ENCODE results near the gene C3orf85. TPM values are rescaled to one million over a fixed set of nuclear protein-coding genes. Genes with fewer than 3 reads are reported as not detected.

C3orf85 gene
- total RNA-seq, 4 donors from 2014 or later = not detected

- Histone ChIP-seq H3K36me3 (no peaks in the 10 kb centered on the region), H3K9me3 (no peaks in the 10 kb centered on the region), H3K27ac (no peak overlapping the region), H3K4me3 (no peak overlapping the region), H3K27me3 (no peaks in the 10 kb centered on the region), H3K4me1 (no peaks in the 10 kb centered on the region)
- 57 to 62% methylated on average over 5 of the region's 5 CpGs for WGBS, 2 donors
- TF ChIP-seq POLR2A (IDR thresholded peaks at IDR 0.05) (no peak), CTCF (IDR thresholded peaks at IDR 0.05) (no peak), EP300 (IDR thresholded peaks at IDR 0.05) (no peak)
- no peak for DNase-seq (ENCODE audit: low spot score in 2 of 2)
Measured at GRCh38 chr3:109098079-109098644, 38.4 kb upstream of the C3orf85 start.

DNA sequence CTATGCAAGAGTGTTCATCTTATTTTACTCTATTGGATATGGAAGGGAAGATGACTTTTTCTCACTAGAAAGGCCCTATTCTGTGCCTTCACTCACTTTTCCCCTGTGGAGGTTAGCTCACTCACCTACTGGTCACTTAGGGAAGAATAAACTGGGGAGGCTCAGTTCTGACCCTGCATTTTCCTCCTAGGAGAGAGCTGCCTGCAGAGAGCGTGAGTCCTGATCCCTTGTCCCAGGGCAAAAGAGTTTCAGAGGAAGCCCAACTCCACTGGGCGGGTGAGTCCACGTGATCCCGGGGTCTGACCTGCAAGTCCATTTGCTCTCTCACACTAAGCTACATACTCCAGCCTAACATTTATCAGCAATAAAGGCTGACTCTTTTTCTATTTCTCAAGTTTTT is 26.9 kb upstream of the C3orf85 start:
- Histone ChIP-seq H3K4me1 (no peaks in the 10 kb centered on the region), H3K27me3 (no peaks in the 10 kb centered on the region), H3K27ac (no peak overlapping the region), H3K4me3 (no peak overlapping the region), H3K9me3 (no peaks in the 10 kb centered on the region), H3K36me3 (no peaks in the 10 kb centered on the region)
- TF ChIP-seq CTCF (IDR thresholded peaks at IDR 0.05) = no peak
- TF ChIP-seq POLR2A (IDR thresholded peaks at IDR 0.05) = no peak
- TF ChIP-seq EP300 (IDR thresholded peaks at IDR 0.05) = no peak
- DNase-seq (ENCODE audit: low spot score in 2 of 2) = no peak
- 87 to 94% methylated on average over 4 of the region's 4 CpGs for WGBS, 2 donors

DNA sequence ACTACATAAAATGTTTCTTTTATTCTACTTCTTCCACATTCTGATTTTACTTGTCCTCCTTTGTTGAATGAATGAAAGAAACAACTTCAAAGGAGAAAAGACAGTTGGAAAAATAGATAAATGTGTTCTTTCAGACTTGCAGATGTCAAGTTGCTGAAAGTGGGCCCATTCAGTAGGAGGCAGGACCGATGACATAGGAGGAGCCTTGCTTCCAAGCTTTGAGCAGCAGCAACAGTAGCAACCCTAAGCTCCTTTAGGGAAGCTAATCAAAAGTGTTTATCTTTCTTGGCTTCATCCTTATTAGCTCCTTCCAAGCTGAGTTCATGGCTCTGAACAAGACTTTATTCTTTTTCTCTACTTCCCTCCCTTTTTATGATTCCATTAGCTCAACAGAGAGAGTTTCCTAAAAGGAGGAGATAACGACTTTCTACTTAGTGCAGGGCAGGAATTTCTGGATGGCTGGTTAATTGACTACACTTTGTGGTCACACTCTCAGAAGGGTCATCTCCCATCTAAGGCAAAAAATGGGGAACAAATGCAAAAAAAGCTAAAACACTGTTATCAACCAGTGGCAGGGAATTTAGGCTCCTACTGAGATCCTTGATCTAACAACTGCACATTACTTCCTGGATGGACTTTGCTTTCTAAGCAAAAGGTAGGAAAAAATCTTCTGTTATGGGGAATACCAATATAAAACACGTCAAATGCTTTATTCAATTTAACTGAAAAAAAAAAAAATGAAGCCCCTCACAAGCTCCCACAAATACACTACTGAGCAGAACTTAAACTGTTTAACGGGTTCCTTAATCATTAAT is 23.4 kb upstream of the C3orf85 start:
- Histone ChIP-seq H3K36me3 (no peaks in the 10 kb centered on the region), H3K27ac (no peak overlapping the region), H3K4me1 (no peaks in the 10 kb centered on the region), H3K9me3 (no peaks in the 10 kb centered on the region), H3K27me3 (no peaks in the 10 kb centered on the region), H3K4me3 (no peak overlapping the region)
- TF ChIP-seq CTCF (IDR thresholded peaks at IDR 0.05) = no peak
- TF ChIP-seq EP300 (IDR thresholded peaks at IDR 0.05) = no peak
- TF ChIP-seq POLR2A (IDR thresholded peaks at IDR 0.05) = no peak
- WGBS, 2 donors = 53 to 55% methylated on average over 4 of the region's 4 CpGs
- no peak for DNase-seq (ENCODE audit: low spot score in 2 of 2)

DNA sequence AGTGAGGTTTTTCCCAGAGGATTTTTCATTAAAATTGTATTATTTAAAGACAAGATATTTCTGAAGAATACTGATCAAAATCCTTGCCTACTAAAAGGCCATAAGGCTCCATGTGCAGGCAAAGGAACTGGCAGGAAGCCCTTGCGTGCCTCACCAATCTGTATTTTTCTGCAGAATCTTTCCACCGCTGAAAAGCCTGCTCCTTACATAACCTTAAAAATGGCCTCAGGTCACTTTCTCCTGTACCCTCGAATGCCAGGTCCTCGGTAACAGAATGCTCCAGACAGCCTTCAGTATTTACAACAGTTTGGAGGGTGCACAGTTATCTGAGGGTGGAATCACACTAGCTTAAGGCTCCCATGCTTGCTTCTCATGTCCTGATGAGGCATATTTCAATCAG is 21.8 kb upstream of the C3orf85 start:
- DNase-seq (ENCODE audit: low spot score in 2 of 2) = no peak
- 57 to 65% methylated on average over 4 of the region's 4 CpGs for WGBS, 2 donors
- H3K27me3 ChIP-seq = no peaks in the 10 kb centered on the region
- TF ChIP-seq CTCF (IDR thresholded peaks at IDR 0.05) = no peak
- TF ChIP-seq POLR2A (IDR thresholded peaks at IDR 0.05) = no peak
- no peak for TF ChIP-seq EP300 (IDR thresholded peaks at IDR 0.05)
- no peaks in the 10 kb centered on the region for H3K36me3 ChIP-seq
- no peaks in the 10 kb centered on the region for H3K9me3 ChIP-seq
- no peak overlapping the region for H3K27ac ChIP-seq
- H3K4me1 ChIP-seq = no peaks in the 10 kb centered on the region
- no peak overlapping the region for H3K4me3 ChIP-seq

- TF ChIP-seq EP300 (IDR thresholded peaks at IDR 0.05) (no peak), CTCF (IDR thresholded peaks at IDR 0.05) (no peak), POLR2A (IDR thresholded peaks at IDR 0.05) (no peak)
Measured at GRCh38 chr3:109115451-109115850, 21.1 kb upstream of the C3orf85 start.

More at GRCh38 chr3:109115451-109115850, 21.1 kb upstream of the C3orf85 start:
- no peaks in the 10 kb centered on the region for H3K36me3 ChIP-seq
- H3K4me3 ChIP-seq = no peak overlapping the region
- H3K4me1 ChIP-seq = no peaks in the 10 kb centered on the region
- no peak for DNase-seq (ENCODE audit: low spot score in 2 of 2)
- WGBS, 2 donors = 69 to 80% methylated on average over 2 of the region's 2 CpGs
- no peaks in the 10 kb centered on the region for H3K9me3 ChIP-seq
- no peaks in the 10 kb centered on the region for H3K27me3 ChIP-seq
- no peak overlapping the region for H3K27ac ChIP-seq

Data from tibial nerve (tissue), 4 donors.